Hepatocyte (in vitro differentiated cells): ENCODE data around the gene PLD5.

Experiments used
- CTCF ChIP-seq: fragments of 200-600 bp; sonication (generic); IDR thresholded peaks from 2 replicates; pipeline ENCODE4 v1.5.1; 2016; ENCODE audit warnings: antibody characterized with exemption, mild to moderate bottlenecking; ENCODE audit not compliant: poor library complexity
- EZH2 ChIP-seq: fragments of 200-600 bp; sonication (generic); IDR thresholded peaks from 2 replicates; pipeline ENCODE4 v1.6.1; 2016; ENCODE audit warnings: antibody characterized with exemption, mild to moderate bottlenecking, borderline replicate concordance

- TF ChIP-seq EZH2 (no peak), CTCF (no peak)
These were observed 11.5 kb upstream of the PLD5 start for GRCh38 chr1:242535986-242536385.
